Upper lobe of right lung (tissue), 1 donor: ENCODE data around the gene CBL. TPM values are rescaled to one million over a fixed set of nuclear protein-coding genes. Genes with fewer than 3 reads are reported as not detected.

Source experiments
- ATAC-seq: fragments of 200-7000 bp; cut with Tn5 transposase; one replicate; pipeline ENCODE4 v1.9.1; 2020; ENCODE audit warnings: mild to moderate bottlenecking, moderate library complexity
- DNase-seq: peaks from one replicate; pipeline ENCODE4 v3.0.0-alpha.2; 2020
- H3K27ac ChIP-seq: fragments of 200-600 bp; one replicate; pipeline ENCODE4 v1.8.0; 2022
- H3K27me3 ChIP-seq: fragments of 200-600 bp; one replicate; pipeline ENCODE4 v1.8.0; 2022; ENCODE audit warnings: mild to moderate bottlenecking
- H3K36me3 ChIP-seq: fragments of 200-600 bp; one replicate; pipeline ENCODE4 v1.8.0; 2022
- H3K4me1 ChIP-seq: fragments of 200-600 bp; one replicate; pipeline ENCODE4 v1.8.0; 2022
- H3K4me3 ChIP-seq: fragments of 200-600 bp; one replicate; pipeline ENCODE4 v1.8.0; 2022; ENCODE audit warnings: mild to moderate bottlenecking
- H3K9me3 ChIP-seq: fragments of 200-600 bp; one replicate; pipeline ENCODE4 v1.8.0; 2022
- CTCF ChIP-seq: fragments of 200-600 bp; IDR thresholded peaks from one replicate; pipeline ENCODE4 v1.8.0; 2022; ENCODE audit warnings: antibody characterized with exemption
- intact Hi-C: fragments of 100-400 bp; cut with DNase I; formaldehyde crosslinking; loops from one replicate; pipeline ENCODE4 v1.11.0; 2022
- microRNA-seq: library from miRNA; unstranded; fragments of <30 nt; microRNA quantifications from one replicate; pipeline ENCODE4 v1.2.0, GENCODE V29; 2020; ENCODE audit warnings: borderline microRNAs expressed
- total RNA-seq: library from RNA; stranded (reverse); fragmentation: NEBNext Ultra II Directional; extraction: Animal tissue kit (Norgen Biotek cat#: 25700); gene quantifications from one replicate; pipeline ENCODE4 v1.2.1, GENCODE V29; 2021
- donor health status: DM: no; HTN: yes; CAD: no; lungs with severe emphysema.

The CBL gene
- total RNA-seq, 1 donor from 2014 or later, result 30.0 TPM

GRCh38 chr11:119357074-119357473 is 150.9 kb downstream of the CBL start:
- peaks cover 16% of the 10 kb centered on the region for H3K4me1 ChIP-seq
- peaks cover under 1% of the 10 kb centered on the region for H3K27me3 ChIP-seq
- H3K36me3 ChIP-seq, result no peaks in the 10 kb centered on the region
- H3K4me3 ChIP-seq, result peak overlapping the region; percentile 61
- ATAC-seq (no peak), DNase-seq (no peak)
- peak overlapping the region; percentile 79 for H3K27ac ChIP-seq
- no peak for TF ChIP-seq CTCF
- H3K9me3 ChIP-seq, result no peaks in the 10 kb centered on the region
- intact Hi-C loops, result no loop called here

Small RNAs within 50 kb of the gene (microRNA-seq; reads per million reads assigned to microRNA genes)
- gene MIR6756, result not detected

Other genes starting within 250 kb of the CBL start
- gene FOXR1, start 234.6 kb upstream of the CBL start, total RNA-seq, result not detected
- 59.4 TPM for gene CENATAC, start 208.2 kb upstream of the CBL start, total RNA-seq
- 850 TPM for gene RPS25, start 188.0 kb upstream of the CBL start, total RNA-seq
- gene TRAPPC4, start 187.6 kb upstream of the CBL start, total RNA-seq, result 44.6 TPM
- 19.3 TPM for gene SLC37A4, start 175.5 kb upstream of the CBL start, total RNA-seq
- gene HYOU1, start 149.1 kb upstream of the CBL start, total RNA-seq, result 142 TPM
- gene VPS11, start 138.5 kb upstream of the CBL start, total RNA-seq, result 41.5 TPM
- gene HMBS, start 121.5 kb upstream of the CBL start, total RNA-seq, result 19.5 TPM
- 38.4 TPM for gene DPAGT1, start 104.5 kb upstream of the CBL start, total RNA-seq
- 20.3 TPM for gene C2CD2L, start 99.0 kb upstream of the CBL start, total RNA-seq
- gene HINFP, start 84.8 kb upstream of the CBL start, total RNA-seq, result 25.2 TPM
- gene ABCG4, start 57.3 kb upstream of the CBL start, total RNA-seq, result 0.14 TPM
- gene NLRX1, start 37.6 kb upstream of the CBL start, total RNA-seq, result 17.7 TPM
- gene NHERF4, start 20.9 kb upstream of the CBL start, total RNA-seq, result 0.81 TPM
- 134 TPM for gene MCAM, start 110.8 kb downstream of the CBL start, total RNA-seq
- gene RNF26, start 128.2 kb downstream of the CBL start, total RNA-seq, result 23.2 TPM
- 47.6 TPM for gene C1QTNF5, start 134.5 kb downstream of the CBL start, total RNA-seq
- gene MFRP, start 140.4 kb downstream of the CBL start, total RNA-seq, result not detected
- gene USP2, start 175.4 kb downstream of the CBL start, total RNA-seq, result 3.0 TPM
- 7.8 TPM for gene THY1, start 216.8 kb downstream of the CBL start, total RNA-seq